Measurements from ENCODE around the gene ABAT. TPM values are rescaled to one million over a fixed set of nuclear protein-coding genes. Genes with fewer than 3 reads are reported as not detected.

The ABAT gene
- total and polyA plus RNA-seq, 9 donors = 9.9 to 25.8 (median 22.2) TPM

GRCh38 chr16:8721336-8722024, 47.1 kb downstream of the ABAT start:
- Histone ChIP-seq H3K36me3 (ENCODE audit: control insufficient read depth, insufficient read depth, low read length) (no peaks in the 10 kb centered on the region), H3K4me3 (ENCODE audit: low read length) (peak overlapping the region; percentile 15), H3K4me1 (ENCODE audit: control insufficient read depth, insufficient read depth, low read length) (peaks cover 44% of the 10 kb centered on the region), H3K9me3 (replicated peaks; ENCODE audit: control insufficient read depth, low read depth, low read length) (peaks cover 6% of the 10 kb centered on the region), H3K27me3 (ENCODE audit: control insufficient read depth, insufficient read depth, low read length) (no peaks in the 10 kb centered on the region), H3K27ac (ENCODE audit: low read length) (no peak overlapping the region)
- no peak for DNase-seq
- 63% methylated on average over 4 of the region's 14 CpGs for WGBS (ENCODE audit: insufficient coverage)

- DNase-seq = no peak
- Histone ChIP-seq H3K36me3 (ENCODE audit: control insufficient read depth, insufficient read depth, low read length) (no peaks in the 10 kb centered on the region), H3K4me1 (ENCODE audit: control insufficient read depth, insufficient read depth, low read length) (peaks cover 44% of the 10 kb centered on the region), H3K4me3 (ENCODE audit: low read length) (no peak overlapping the region), H3K9me3 (replicated peaks; ENCODE audit: control insufficient read depth, low read depth, low read length) (peaks cover 6% of the 10 kb centered on the region), H3K27ac (ENCODE audit: low read length) (no peak overlapping the region), H3K27me3 (ENCODE audit: control insufficient read depth, insufficient read depth, low read length) (no peaks in the 10 kb centered on the region)
- WGBS (ENCODE audit: insufficient coverage) = 100% methylated on average over 1 of the region's 4 CpGs
These were observed 47.6 kb downstream of the ABAT start for GRCh38 chr16:8722025-8722348.

DNA sequence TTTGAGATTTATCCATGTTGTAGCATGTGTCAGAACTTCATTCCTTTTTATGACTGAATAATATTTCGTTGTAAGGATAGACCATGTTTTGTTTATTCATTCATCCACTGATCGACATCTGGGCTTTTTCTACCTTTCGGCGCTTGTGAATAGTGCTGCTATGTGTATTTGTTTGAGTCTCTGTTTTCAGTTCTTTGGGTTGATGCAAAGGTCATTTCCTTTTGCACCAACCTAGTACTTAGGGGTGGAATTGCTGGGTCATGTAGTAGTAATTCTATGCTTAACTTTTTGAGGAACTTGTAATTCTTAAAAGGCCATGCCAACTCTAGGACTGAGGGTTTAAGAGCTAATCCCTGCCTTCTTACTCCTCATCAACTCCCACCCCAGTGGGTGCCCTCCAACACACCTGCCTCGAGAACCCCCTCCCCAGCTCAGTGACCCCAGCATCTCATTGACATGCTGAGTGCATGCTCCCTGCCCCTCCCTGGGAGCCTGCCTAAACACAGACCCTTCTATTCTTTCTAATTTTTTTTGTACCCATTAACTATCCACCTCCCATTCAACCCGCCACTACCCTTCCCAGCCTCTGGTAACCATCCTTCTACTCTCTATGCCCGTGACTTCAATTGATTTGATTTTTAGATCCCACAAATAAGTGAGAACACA, 51.2 kb downstream of the ABAT start:
- Histone ChIP-seq H3K4me1 (ENCODE audit: control insufficient read depth, insufficient read depth, low read length) (peaks cover 19% of the 10 kb centered on the region), H3K27ac (ENCODE audit: low read length) (no peak overlapping the region), H3K4me3 (ENCODE audit: low read length) (no peak overlapping the region), H3K9me3 (replicated peaks; ENCODE audit: control insufficient read depth, low read depth, low read length) (no peaks in the 10 kb centered on the region), H3K27me3 (ENCODE audit: control insufficient read depth, insufficient read depth, low read length) (no peaks in the 10 kb centered on the region), H3K36me3 (ENCODE audit: control insufficient read depth, insufficient read depth, low read length) (no peaks in the 10 kb centered on the region)
- no peak for DNase-seq
- 91% methylated on average over 4 of the region's 7 CpGs for WGBS (ENCODE audit: insufficient coverage)

DNA sequence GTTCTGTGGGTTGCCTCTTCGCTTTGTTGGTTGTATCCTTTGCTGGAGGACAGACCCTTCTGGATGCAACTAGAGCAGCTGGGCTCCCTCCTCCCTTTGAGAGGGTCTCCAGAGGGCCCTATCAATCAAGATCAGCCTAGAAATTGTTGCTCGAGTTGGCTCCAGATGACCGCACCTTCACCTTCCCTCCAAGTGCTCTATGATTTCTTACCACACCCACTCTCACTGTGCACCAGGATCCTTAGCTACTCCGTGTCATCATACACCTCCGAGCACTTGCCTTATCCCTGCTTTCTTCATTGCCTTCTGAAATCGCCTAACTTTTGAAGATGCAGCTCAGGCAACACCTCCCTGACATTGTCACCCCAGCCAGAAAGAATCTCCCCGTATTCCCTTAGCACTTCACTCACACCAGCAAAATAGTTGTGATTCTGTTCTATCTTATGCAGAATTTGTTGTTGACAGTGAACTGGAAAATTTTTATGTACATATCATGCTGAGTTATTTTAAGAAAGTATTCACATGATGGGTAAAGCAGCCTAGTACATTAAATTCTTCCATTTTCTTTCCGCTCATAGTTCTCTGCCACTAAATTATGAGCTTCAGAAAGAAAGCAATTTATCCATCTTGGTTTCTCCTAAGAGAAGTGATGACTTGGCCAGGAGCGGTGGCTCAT, 52.9 kb downstream of the ABAT start:
- no peaks in the 10 kb centered on the region for H3K27me3 ChIP-seq (ENCODE audit: control insufficient read depth, insufficient read depth, low read length)
- no peak overlapping the region for H3K4me3 ChIP-seq (ENCODE audit: low read length)
- no peak for DNase-seq
- H3K36me3 ChIP-seq (ENCODE audit: control insufficient read depth, insufficient read depth, low read length) = no peaks in the 10 kb centered on the region
- H3K9me3 ChIP-seq (replicated peaks; ENCODE audit: control insufficient read depth, low read depth, low read length) = no peaks in the 10 kb centered on the region
- no peak overlapping the region for H3K27ac ChIP-seq (ENCODE audit: low read length)
- WGBS (ENCODE audit: insufficient coverage) = 37% methylated on average over 7 of the region's 9 CpGs
- peaks cover 4% of the 10 kb centered on the region for H3K4me1 ChIP-seq (ENCODE audit: control insufficient read depth, insufficient read depth, low read length)

GRCh38 chr16:8727857-8728618, 53.6 kb downstream of the ABAT start:
- WGBS (ENCODE audit: insufficient coverage) = 93% methylated on average over 8 of the region's 13 CpGs
- peaks cover 4% of the 10 kb centered on the region for H3K4me1 ChIP-seq (ENCODE audit: control insufficient read depth, insufficient read depth, low read length)
- no peaks in the 10 kb centered on the region for H3K9me3 ChIP-seq (replicated peaks; ENCODE audit: control insufficient read depth, low read depth, low read length)

DNA sequence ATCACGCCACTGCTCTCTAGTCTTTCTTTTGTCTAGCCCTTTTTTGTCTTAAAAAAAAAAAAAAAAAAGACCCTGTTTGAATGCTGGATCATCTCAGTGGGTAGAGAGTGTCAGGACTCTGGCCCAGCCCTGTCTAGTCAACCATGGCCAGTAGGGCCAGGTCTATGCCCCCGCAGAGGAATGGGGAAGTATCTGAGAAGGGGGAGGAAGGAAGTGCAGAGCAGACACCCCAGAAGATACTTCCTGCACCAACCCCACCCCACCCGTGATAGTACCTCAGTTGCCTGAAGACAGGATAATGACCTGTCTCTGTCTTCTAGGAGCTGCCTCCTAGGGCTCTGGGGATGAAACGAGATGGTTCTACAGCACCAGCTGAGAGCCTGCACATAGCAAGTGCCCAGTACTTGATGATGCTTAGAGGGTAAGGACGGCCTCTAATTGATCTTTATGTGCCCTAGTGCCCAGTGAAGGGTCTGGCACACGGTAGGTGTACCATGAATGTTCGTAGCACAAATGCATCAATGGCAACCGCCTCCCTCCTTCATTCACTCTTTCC, 55.4 kb downstream of the ABAT start:
- Histone ChIP-seq H3K36me3 (ENCODE audit: control insufficient read depth, insufficient read depth, low read length) (no peaks in the 10 kb centered on the region), H3K9me3 (replicated peaks; ENCODE audit: control insufficient read depth, low read depth, low read length) (no peaks in the 10 kb centered on the region), H3K27ac (ENCODE audit: low read length) (no peak overlapping the region), H3K4me1 (ENCODE audit: control insufficient read depth, insufficient read depth, low read length) (peaks cover 4% of the 10 kb centered on the region), H3K4me3 (ENCODE audit: low read length) (no peak overlapping the region), H3K27me3 (ENCODE audit: control insufficient read depth, insufficient read depth, low read length) (no peaks in the 10 kb centered on the region)
- 94% methylated on average over 2 of the region's 8 CpGs for WGBS (ENCODE audit: insufficient coverage)
- DNase-seq = no peak

More at GRCh38 chr16:8727857-8728618, 53.6 kb downstream of the ABAT start:
- Histone ChIP-seq H3K27ac (ENCODE audit: low read length) (no peak overlapping the region), H3K36me3 (ENCODE audit: control insufficient read depth, insufficient read depth, low read length) (no peaks in the 10 kb centered on the region), H3K4me3 (ENCODE audit: low read length) (no peak overlapping the region), H3K27me3 (ENCODE audit: control insufficient read depth, insufficient read depth, low read length) (no peaks in the 10 kb centered on the region)
- no peak for DNase-seq

DNA sequence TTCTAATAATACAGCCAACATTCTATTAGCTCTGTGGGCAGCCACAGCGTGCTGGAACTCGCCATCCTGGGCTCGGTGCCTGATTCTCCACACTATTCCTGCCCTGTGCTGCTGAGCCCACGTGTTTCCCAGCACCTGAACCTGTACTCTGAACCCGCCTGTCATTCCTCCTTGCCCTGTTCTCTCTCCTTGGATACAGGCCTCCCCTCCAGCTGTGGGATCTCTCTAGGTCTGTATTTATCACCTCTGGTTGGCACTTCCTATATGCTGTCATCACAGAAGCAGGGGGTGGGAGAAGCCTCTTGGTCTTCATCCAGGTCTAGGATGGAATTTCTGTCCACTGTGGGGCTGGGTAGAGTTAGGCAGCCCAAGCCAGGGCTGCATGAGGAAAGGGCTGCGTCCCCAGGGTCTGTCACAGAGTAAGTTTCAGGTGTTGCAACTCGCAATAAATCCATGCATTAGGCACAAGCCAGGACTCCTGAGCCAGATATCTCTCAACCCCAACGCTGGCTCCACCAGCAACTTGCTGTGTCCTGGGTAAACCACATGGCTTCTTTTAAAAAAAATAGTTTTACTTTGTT, 56.0 kb downstream of the ABAT start:
- WGBS (ENCODE audit: insufficient coverage) = 53% methylated on average over 7 of the region's 8 CpGs
- peaks cover under 1% of the 10 kb centered on the region for H3K36me3 ChIP-seq (ENCODE audit: control insufficient read depth, insufficient read depth, low read length)
- H3K4me1 ChIP-seq (ENCODE audit: control insufficient read depth, insufficient read depth, low read length) = peaks cover 4% of the 10 kb centered on the region
- H3K4me3 ChIP-seq (ENCODE audit: low read length) = no peak overlapping the region
- no peak for DNase-seq
- no peak overlapping the region for H3K27ac ChIP-seq (ENCODE audit: low read length)
- no peaks in the 10 kb centered on the region for H3K9me3 ChIP-seq (replicated peaks; ENCODE audit: control insufficient read depth, low read depth, low read length)
- H3K27me3 ChIP-seq (ENCODE audit: control insufficient read depth, insufficient read depth, low read length) = no peaks in the 10 kb centered on the region

DNA sequence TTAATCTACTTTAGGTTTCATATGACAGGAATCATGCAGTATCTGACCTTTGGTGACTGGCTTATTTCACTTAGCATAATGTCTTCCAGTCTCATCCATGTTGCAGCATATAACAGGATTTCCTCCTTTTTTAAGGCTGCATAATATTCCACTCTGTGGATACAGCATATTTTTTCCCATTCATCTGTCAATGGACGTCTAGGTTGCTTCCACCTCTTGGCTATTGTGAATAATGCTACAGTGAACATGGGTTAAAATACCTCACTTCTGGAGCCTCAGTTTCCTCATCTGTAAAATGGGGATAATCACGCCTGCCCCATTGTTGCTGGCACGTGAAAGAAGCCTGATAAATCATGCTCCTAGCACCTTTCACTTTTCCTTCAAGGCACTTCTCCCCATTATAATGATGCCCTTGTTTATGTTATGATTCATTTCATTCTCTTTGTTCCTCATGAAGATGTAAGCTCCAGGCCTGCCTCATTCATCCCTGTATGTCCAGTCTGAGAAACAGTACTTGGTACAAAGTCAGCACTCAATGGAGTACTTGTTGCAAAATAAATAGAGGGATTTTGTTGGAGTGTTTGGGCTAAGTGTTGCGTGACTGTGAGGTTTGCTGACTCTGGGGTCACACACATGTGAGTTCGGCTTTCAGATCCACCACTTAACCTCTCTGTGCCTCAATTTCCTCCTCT, 59.6 kb downstream of the ABAT start:
- H3K36me3 ChIP-seq (ENCODE audit: control insufficient read depth, insufficient read depth, low read length) = peaks cover 11% of the 10 kb centered on the region
- H3K4me1 ChIP-seq (ENCODE audit: control insufficient read depth, insufficient read depth, low read length) = no peaks in the 10 kb centered on the region
- DNase-seq = no peak
- no peaks in the 10 kb centered on the region for H3K9me3 ChIP-seq (replicated peaks; ENCODE audit: control insufficient read depth, low read depth, low read length)
- WGBS (ENCODE audit: insufficient coverage) = 100% methylated on average over 2 of the region's 5 CpGs
- H3K4me3 ChIP-seq (ENCODE audit: low read length) = no peak overlapping the region
- H3K27ac ChIP-seq (ENCODE audit: low read length) = no peak overlapping the region
- H3K27me3 ChIP-seq (ENCODE audit: control insufficient read depth, insufficient read depth, low read length) = no peaks in the 10 kb centered on the region

DNA sequence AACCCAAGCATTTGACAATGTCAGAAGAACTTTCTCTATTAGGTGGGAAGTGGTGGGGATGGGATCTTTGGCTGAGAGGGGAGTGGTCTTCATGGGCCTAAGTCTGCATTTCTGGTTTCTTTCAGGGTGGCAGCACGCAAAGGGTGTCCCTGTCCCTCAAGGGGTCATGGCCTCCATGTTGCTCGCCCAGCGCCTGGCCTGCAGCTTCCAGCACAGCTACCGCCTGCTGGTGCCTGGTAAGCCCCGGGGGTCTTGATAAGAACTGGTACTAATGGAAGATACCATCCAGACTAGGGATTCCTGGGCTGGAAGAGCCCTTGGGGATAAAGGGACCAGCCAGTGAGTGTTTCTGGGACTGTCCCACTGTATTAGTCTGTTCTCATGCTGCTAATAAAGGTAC, 61.2 kb downstream of the ABAT start:
- no peaks in the 10 kb centered on the region for H3K4me1 ChIP-seq (ENCODE audit: control insufficient read depth, insufficient read depth, low read length)
- no peaks in the 10 kb centered on the region for H3K27me3 ChIP-seq (ENCODE audit: control insufficient read depth, insufficient read depth, low read length)
- H3K4me3 ChIP-seq (ENCODE audit: low read length) = no peak overlapping the region
- no peak overlapping the region for H3K27ac ChIP-seq (ENCODE audit: low read length)
- whole genome bisulfite sequencing (ENCODE audit: insufficient coverage) = 93% methylated on average over 3 of the region's 5 CpGs
- no peak for DNase-seq
- peaks cover 11% of the 10 kb centered on the region for H3K36me3 ChIP-seq (ENCODE audit: control insufficient read depth, insufficient read depth, low read length)
- H3K9me3 ChIP-seq (replicated peaks; ENCODE audit: control insufficient read depth, low read depth, low read length) = no peaks in the 10 kb centered on the region

All from muscle of leg (tissue), 11 donors.